Esophagus muscularis mucosa (tissue), 4 donors: ENCODE measurements around the gene ERF.
A peak's percentile ranks its signal among the peaks of the same experiment; 100 is the strongest.

Experiments used
- EP300 ChIP-seq: sonication (generic); formaldehyde crosslinking; IDR thresholded peaks from one replicate; pipeline ENCODE4 v1.6.1; 2017; ENCODE audit warnings: antibody characterized with exemption
- POLR2A ChIP-seq: fragments of 450-650 bp; IDR thresholded peaks from one replicate; pipeline ENCODE4 v1.6.1; 2017; ENCODE audit warnings: antibody characterized with exemption, moderate library complexity, mild to moderate bottlenecking, low read depth
- POLR2AphosphoS5 ChIP-seq, 2 donors: sonication (generic); formaldehyde crosslinking; IDR thresholded peaks; one replicate each; pipeline ENCODE4 v1.6.1; 2017; ENCODE audit warnings: antibody characterized with exemption in 2 of 2
- TF ChIP-seq, protein P1 (sequence below), 3 experiments: fragments of 200-600 bp in 2 of 3; fragments of 450-650 bp in 1 of 3; sonication (generic) in 2 of 3; IDR thresholded peaks; one replicate each; pipeline ENCODE4 v1.5.1; 2017 to 2019; ENCODE audit warnings: antibody characterized with exemption in 3 of 3, mild to moderate bottlenecking in 2 of 3, moderate library complexity in 1 of 3

DNA sequence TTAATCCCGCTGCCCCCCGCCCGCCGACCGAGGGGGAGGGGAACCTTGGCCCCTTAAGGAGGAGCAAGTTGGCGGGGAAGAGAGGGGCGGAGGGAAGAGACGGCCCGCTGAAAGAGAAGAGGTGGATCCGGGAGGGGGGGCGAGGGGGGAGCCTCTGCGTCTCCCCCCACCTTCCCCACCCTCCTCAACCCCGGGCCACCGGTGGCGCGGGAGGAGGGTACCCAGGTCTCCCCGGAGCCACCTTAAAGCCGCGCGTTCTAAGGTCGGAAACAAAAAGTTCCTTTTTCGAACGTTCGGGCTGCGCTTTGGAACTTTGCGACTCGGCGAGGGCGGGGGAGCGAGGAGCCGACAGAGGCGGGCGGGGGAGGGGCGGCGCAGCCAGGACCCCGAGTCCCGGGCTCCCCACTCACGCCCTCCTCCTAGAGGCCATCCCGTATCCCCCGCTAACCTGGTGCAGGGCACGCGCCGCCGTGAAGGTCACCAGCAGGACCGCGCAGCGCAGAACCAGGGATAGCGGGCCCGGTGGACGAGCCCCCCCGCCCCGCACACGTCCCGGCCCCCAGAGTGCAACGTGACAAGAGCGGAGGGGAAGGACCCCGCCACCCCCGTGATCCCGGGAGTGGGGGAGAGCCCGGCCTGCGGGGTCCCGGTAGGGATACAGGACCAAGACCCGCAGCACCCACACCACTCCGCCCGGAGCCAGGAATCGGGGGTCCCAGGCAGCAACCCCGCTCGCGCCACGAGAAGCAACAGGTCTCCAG is 659 bp downstream of the ERF start:
- no peak for TF ChIP-seq POLR2A
- TF ChIP-seq, protein P1, sequence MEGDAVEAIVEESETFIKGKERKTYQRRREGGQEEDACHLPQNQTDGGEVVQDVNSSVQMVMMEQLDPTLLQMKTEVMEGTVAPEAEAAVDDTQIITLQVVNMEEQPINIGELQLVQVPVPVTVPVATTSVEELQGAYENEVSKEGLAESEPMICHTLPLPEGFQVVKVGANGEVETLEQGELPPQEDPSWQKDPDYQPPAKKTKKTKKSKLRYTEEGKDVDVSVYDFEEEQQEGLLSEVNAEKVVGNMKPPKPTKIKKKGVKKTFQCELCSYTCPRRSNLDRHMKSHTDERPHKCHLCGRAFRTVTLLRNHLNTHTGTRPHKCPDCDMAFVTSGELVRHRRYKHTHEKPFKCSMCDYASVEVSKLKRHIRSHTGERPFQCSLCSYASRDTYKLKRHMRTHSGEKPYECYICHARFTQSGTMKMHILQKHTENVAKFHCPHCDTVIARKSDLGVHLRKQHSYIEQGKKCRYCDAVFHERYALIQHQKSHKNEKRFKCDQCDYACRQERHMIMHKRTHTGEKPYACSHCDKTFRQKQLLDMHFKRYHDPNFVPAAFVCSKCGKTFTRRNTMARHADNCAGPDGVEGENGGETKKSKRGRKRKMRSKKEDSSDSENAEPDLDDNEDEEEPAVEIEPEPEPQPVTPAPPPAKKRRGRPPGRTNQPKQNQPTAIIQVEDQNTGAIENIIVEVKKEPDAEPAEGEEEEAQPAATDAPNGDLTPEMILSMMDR (IDR thresholded peaks at IDR 0.05) = peak in 1 of 3 experiments; percentile 2
- TF ChIP-seq POLR2AphosphoS5 (IDR thresholded peaks at IDR 0.05) = peak; percentile 64 to 75
- no peak for TF ChIP-seq EP300
